ENCODE data around the gene GLIS2. TPM values are rescaled to one million over a fixed set of nuclear protein-coding genes. Genes with fewer than 3 reads are reported as not detected.

Gene GLIS2
- total RNA-seq, 1 donor from 2014 or later: 17.4 TPM

DNA sequence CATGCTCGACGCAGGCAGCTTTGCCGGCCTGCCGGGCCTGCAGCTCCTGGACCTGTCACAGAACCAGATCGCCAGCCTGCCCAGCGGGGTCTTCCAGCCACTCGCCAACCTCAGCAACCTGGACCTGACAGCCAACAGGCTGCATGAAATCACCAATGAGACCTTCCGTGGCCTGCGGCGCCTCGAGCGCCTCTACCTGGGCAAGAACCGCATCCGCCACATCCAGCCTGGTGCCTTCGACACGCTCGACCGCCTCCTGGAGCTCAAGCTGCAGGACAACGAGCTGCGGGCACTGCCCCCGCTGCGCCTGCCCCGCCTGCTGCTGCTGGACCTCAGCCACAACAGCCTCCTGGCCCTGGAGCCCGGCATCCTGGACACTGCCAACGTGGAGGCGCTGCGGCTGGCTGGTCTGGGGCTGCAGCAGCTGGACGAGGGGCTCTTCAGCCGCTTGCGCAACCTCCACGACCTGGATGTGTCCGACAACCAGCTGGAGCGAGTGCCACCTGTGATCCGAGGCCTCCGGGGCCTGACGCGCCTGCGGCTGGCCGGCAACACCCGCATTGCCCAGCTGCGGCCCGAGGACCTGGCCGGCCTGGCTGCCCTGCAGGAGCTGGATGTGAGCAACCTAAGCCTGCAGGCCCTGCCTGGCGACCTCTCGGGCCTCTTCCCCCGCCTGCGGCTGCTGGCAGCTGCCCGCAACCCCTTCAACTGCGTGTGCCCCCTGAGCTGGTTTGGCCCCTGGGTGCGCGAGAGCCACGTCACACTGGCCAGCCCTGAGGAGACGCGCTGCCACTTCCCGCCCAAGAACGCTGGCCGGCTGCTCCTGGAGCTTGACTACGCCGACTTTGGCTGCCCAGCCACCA, 65.4 kb downstream of the GLIS2 start:
- no peak for DNase-seq (ENCODE audit: low read depth, low spot score)
- Mint-ChIP-seq H3K4me3 (no peak overlapping the region), H3K27me3 (ENCODE audit: low read depth) (no peaks in the 10 kb centered on the region), H3K36me3 (ENCODE audit: low read depth) (no peaks in the 10 kb centered on the region), H3K4me1 (peaks cover 8% of the 10 kb centered on the region), H3K27ac (ENCODE audit: unreplicated experiment) (no peak overlapping the region), H3K9me3 (no peaks in the 10 kb centered on the region)
- TF ChIP-seq, protein P1, sequence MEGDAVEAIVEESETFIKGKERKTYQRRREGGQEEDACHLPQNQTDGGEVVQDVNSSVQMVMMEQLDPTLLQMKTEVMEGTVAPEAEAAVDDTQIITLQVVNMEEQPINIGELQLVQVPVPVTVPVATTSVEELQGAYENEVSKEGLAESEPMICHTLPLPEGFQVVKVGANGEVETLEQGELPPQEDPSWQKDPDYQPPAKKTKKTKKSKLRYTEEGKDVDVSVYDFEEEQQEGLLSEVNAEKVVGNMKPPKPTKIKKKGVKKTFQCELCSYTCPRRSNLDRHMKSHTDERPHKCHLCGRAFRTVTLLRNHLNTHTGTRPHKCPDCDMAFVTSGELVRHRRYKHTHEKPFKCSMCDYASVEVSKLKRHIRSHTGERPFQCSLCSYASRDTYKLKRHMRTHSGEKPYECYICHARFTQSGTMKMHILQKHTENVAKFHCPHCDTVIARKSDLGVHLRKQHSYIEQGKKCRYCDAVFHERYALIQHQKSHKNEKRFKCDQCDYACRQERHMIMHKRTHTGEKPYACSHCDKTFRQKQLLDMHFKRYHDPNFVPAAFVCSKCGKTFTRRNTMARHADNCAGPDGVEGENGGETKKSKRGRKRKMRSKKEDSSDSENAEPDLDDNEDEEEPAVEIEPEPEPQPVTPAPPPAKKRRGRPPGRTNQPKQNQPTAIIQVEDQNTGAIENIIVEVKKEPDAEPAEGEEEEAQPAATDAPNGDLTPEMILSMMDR (conservative IDR thresholded peaks at IDR 0.05): no peak

DNA sequence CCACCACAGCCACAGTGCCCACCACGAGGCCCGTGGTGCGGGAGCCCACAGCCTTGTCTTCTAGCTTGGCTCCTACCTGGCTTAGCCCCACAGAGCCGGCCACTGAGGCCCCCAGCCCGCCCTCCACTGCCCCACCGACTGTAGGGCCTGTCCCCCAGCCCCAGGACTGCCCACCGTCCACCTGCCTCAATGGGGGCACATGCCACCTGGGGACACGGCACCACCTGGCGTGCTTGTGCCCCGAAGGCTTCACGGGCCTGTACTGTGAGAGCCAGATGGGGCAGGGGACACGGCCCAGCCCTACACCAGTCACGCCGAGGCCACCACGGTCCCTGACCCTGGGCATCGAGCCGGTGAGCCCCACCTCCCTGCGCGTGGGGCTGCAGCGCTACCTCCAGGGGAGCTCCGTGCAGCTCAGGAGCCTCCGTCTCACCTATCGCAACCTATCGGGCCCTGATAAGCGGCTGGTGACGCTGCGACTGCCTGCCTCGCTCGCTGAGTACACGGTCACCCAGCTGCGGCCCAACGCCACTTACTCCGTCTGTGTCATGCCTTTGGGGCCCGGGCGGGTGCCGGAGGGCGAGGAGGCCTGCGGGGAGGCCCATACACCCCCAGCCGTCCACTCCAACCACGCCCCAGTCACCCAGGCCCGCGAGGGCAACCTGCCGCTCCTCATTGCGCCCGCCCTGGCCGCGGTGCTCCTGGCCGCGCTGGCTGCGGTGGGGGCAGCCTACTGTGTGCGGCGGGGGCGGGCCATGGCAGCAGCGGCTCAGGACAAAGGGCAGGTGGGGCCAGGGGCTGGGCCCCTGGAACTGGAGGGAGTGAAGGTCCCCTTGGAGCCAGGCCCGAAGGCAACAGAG, 66.3 kb downstream of the GLIS2 start:
- Mint-ChIP-seq H3K27ac (ENCODE audit: unreplicated experiment) (no peak overlapping the region), H3K4me1 (peaks cover 8% of the 10 kb centered on the region), H3K4me3 (no peak overlapping the region), H3K9me3 (no peaks in the 10 kb centered on the region), H3K36me3 (ENCODE audit: low read depth) (no peaks in the 10 kb centered on the region), H3K27me3 (ENCODE audit: low read depth) (no peaks in the 10 kb centered on the region)
- DNase-seq (ENCODE audit: low read depth, low spot score): no peak
- TF ChIP-seq, protein P1 (conservative IDR thresholded peaks at IDR 0.05): no peak

DNA sequence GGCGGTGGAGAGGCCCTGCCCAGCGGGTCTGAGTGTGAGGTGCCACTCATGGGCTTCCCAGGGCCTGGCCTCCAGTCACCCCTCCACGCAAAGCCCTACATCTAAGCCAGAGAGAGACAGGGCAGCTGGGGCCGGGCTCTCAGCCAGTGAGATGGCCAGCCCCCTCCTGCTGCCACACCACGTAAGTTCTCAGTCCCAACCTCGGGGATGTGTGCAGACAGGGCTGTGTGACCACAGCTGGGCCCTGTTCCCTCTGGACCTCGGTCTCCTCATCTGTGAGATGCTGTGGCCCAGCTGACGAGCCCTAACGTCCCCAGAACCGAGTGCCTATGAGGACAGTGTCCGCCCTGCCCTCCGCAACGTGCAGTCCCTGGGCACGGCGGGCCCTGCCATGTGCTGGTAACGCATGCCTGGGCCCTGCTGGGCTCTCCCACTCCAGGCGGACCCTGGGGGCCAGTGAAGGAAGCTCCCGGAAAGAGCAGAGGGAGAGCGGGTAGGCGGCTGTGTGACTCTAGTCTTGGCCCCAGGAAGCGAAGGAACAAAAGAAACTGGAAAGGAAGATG, 67.0 kb downstream of the GLIS2 start:
- Mint-ChIP-seq H3K9me3 (no peaks in the 10 kb centered on the region), H3K27me3 (ENCODE audit: low read depth) (no peaks in the 10 kb centered on the region), H3K4me3 (no peak overlapping the region), H3K4me1 (peaks cover 2% of the 10 kb centered on the region), H3K27ac (ENCODE audit: unreplicated experiment) (no peak overlapping the region), H3K36me3 (ENCODE audit: low read depth) (no peaks in the 10 kb centered on the region)
- TF ChIP-seq, protein P1 (conservative IDR thresholded peaks at IDR 0.05): no peak
- DNase-seq (ENCODE audit: low read depth, low spot score): no peak

DNA sequence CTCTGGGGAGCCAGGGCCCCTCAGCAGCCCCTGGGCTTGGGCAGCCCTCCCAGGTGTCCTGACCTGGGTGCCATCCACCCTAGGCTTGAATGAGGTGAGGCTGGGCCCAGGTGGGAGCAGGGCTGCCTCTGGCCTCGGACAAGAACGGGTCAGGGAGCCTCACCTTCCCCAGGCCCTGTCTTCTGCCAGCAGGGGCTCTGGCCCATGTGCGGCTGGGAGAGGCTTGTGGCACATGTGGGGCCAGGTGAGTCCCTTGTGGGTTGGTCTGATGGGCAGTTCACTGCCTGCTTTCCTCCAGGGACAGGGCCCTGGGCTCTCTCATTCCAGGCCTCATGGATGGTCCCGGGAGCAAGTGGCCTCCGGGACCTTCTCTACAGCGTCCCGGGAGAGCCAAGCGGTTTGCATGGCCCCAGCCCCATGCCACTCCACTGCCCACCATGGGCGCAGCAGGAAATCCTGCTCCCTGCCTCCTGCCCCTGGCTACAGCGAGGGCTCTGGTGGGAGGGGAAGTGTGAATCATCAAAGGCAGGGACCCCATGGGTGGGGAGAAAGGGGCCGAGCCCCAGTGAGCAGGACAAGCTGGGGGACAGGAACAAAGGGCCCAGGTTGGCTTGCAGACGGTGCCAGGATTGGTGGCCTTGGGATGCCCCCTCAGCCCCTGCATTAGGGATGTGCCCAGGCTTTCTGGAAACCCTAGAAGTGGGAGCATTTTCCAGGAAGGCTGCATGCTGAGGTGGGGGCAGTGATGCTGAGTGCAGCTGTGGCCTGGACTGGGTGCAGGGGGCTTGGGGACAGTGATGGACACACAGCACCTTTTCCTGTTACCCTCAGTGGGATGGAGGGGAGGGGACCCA, 68.0 kb downstream of the GLIS2 start:
- H3K36me3 Mint-ChIP-seq (ENCODE audit: low read depth): no peaks in the 10 kb centered on the region
- peak overlapping the region; percentile 62 for H3K27ac Mint-ChIP-seq (ENCODE audit: unreplicated experiment)
- TF ChIP-seq, protein P1 (conservative IDR thresholded peaks at IDR 0.05): no peak
- H3K9me3 Mint-ChIP-seq: no peaks in the 10 kb centered on the region
- no peaks in the 10 kb centered on the region for H3K27me3 Mint-ChIP-seq (ENCODE audit: low read depth)
- no peak for DNase-seq (ENCODE audit: low read depth, low spot score)
- no peak overlapping the region for H3K4me3 Mint-ChIP-seq
- peaks cover under 1% of the 10 kb centered on the region for H3K4me1 Mint-ChIP-seq

DNA sequence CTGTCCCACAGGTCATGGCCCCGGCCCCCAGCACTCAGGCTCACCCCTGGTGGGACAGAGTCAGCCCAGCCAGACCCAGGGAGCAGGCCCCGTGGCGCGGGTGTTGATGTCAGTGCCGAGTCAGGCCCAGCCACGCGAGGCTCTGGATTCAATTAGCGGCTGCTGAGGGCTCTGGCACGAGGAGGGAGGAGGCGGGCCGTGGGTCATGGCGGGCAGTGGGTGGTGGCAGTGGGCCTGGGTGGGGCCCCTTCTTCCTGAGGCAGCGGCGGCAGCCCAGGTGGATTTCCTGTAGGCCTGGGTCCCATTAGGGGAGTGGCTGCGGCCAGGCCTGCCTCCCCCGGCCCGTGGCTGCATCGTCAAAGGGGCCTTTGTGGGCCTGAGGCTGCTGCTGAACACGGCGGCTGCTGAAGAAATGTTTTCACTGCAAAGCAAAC, 68.7 kb downstream of the GLIS2 start:
- Mint-ChIP-seq H3K36me3 (ENCODE audit: low read depth) (no peaks in the 10 kb centered on the region), H3K27ac (ENCODE audit: unreplicated experiment) (no peak overlapping the region), H3K27me3 (ENCODE audit: low read depth) (no peaks in the 10 kb centered on the region), H3K9me3 (no peaks in the 10 kb centered on the region), H3K4me1 (peaks cover 6% of the 10 kb centered on the region), H3K4me3 (no peak overlapping the region)
- no peak for DNase-seq (ENCODE audit: low read depth, low spot score)
- TF ChIP-seq, protein P1 (conservative IDR thresholded peaks at IDR 0.05): no peak

All from neural crest cell (in vitro differentiated cells).